Coronary artery (tissue), 2 donors: Measurements from ENCODE around the gene CCT8.
A peak's percentile ranks its signal among the peaks of the same experiment; 100 is the strongest.

ENCODE experiments used
- DNase-seq: peaks from one replicate; pipeline ENCODE4 v3.0.0-alpha.2; 2017; ENCODE audit warnings: low spot score
- H3K27ac ChIP-seq, 2 donors: fragments of 200-600 bp; sonication (generic); one replicate each; pipeline ENCODE4 v1.5.1; 2016 to 2019
- H3K4me3 ChIP-seq: fragments of 200-600 bp; sonication (generic); 2 replicates; pipeline ENCODE4 v1.5.1; 2016; ENCODE audit warnings: mild to moderate bottlenecking, moderate library complexity
- TF ChIP-seq, protein P1 (sequence below): fragments of 200-600 bp; sonication (generic); IDR thresholded peaks from one replicate; pipeline ENCODE4 v1.5.1; 2019; ENCODE audit warnings: antibody characterized with exemption

The CCT8 gene

DNA sequence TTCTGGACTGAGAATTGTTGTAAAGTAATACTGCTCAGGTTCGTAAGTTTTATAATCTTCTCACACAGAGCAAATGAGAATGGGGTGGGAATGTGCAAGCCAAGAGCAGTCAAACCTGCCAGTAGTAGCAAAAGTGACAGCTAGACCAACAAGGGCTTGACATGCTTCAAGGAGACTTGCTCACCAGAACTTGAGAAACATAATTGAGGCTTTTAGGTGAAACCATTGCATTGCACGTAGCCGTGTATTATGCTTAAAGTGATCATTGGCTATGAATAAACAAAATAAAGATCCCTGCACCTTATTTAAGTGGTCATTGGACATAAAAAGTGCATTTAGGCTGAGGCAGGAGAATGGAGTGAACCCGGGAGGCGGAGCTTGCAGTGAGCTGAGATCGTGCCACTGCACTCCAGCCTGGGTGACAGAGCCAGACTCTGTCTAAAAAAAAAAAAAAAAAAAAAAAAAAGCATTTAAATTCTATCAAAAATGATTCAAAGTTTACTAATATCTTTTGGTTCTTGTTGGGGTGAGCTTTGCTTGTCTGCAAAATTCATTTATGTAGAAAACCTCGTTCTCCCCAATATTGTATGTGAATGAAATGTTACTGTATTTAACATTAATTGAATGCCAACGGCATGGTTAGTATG is 11.8 kb upstream of the CCT8 start:
- TF ChIP-seq, protein P1, sequence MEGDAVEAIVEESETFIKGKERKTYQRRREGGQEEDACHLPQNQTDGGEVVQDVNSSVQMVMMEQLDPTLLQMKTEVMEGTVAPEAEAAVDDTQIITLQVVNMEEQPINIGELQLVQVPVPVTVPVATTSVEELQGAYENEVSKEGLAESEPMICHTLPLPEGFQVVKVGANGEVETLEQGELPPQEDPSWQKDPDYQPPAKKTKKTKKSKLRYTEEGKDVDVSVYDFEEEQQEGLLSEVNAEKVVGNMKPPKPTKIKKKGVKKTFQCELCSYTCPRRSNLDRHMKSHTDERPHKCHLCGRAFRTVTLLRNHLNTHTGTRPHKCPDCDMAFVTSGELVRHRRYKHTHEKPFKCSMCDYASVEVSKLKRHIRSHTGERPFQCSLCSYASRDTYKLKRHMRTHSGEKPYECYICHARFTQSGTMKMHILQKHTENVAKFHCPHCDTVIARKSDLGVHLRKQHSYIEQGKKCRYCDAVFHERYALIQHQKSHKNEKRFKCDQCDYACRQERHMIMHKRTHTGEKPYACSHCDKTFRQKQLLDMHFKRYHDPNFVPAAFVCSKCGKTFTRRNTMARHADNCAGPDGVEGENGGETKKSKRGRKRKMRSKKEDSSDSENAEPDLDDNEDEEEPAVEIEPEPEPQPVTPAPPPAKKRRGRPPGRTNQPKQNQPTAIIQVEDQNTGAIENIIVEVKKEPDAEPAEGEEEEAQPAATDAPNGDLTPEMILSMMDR, result no peak
- peak overlapping the region; percentile 69 to 74 for H3K27ac ChIP-seq
- DNase-seq, result no peak
- H3K4me3 ChIP-seq, result peak overlapping the region; percentile 12

DNA sequence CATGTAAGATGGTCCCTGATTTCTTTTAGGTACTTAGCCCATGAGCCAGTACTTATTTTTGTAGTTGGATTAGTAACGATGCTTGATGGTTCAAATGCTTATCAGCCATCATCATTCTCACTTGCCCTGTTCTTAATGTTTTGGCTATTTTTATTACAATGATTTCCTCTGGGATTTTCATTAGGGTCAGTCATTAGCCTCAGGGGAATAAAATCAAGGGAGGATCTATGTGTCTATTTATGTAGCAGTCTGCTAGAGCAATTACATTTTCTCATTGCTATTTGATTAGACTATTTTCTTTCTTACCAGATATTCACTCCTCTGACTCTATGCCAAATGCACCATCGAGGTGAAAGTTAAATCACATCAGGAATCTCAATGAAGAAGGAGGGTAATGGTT is 10.9 kb upstream of the CCT8 start:
- TF ChIP-seq, protein P1, result no peak
- no peak overlapping the region for H3K4me3 ChIP-seq
- H3K27ac ChIP-seq, result peak overlapping the region; percentile 64 to 69
- DNase-seq, result no peak

DNA sequence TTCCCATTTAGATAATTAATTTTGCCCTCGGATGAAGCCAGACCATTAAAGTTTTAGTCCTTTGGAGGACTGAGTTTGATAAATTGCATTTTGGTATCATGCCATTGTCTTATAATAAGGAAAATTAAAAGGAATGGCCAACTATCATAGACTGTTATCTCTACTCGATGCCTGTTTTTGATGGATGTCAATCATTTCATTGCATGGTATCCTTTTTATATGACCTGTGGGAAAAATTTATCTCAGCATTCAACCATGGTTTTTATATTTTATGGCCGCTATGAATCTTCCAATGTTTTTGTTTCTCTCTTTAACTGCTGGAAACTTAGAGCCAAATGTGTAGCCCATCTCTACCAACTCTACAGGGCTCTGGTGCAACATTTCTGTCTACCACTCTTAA is 9.9 kb upstream of the CCT8 start:
- DNase-seq, result no peak
- Histone ChIP-seq H3K27ac (no peak overlapping the region), H3K4me3 (no peak overlapping the region)
- TF ChIP-seq, protein P1, result no peak

DNA sequence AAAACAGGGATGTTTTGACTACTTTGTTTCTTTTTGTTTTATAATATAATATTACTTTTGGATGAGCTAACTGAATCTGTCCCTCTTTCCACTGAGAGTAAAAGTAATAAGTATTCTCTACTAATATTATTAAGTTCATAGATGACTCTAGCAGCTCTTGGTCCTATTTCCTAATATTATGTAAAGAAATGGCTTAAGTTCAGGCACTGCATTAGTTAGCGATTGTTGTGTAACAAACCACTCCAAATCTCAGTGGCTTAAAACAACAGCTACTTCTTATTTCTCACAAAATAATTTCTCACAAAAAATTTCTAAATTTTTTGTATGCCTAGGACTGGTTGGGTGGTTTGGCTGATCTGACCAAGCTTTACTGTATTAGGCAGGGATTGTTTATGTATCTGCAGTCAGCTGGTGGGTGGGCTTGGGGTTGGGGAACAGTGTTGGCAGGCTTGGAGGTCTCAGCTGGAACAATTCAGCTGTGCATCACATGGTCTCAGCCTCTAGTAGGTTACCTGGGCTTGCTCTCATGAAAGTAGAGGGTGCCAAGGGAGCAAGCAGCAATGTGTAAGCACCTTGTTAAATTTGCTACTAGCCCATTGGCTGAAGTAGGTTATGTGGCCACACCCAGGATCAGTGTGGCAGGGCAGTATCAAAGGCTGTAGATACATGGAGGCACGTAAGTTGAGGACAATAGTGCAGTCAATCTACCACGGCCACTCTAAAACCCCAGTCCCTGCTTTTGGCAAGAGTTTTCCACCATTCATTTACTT is 8.8 kb upstream of the CCT8 start:
- TF ChIP-seq, protein P1, result no peak
- Histone ChIP-seq H3K27ac (peak overlapping the region in 1 of 2 donors; percentile 9), H3K4me3 (no peak overlapping the region)
- DNase-seq, result no peak

DNA sequence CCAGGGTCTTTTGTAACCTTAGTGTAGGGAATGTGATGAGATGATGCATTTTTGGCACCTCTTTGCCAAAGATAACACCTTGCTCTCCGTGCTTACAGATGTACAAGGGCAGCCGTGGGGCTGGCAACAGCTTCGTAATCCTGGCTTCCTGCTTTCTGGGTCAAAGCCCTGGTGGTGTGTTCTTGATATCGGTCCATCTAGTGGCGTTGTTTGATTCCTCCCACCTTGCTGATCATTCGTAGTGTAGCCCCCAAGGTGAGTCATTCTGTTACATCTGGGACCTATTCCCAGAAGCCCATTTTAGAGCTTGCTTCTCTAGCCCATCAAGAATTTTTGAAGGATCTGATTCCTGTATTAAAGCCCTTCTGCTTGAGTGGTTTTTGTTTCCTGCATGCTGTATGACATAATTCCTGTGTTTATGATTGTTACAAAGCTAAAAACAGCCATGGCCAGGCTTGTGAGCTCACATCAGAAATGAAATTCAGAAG is 7.0 kb upstream of the CCT8 start:
- no peak overlapping the region for H3K4me3 ChIP-seq
- no peak for DNase-seq
- TF ChIP-seq, protein P1, result no peak
- peak overlapping the region; percentile 59 to 74 for H3K27ac ChIP-seq

DNA sequence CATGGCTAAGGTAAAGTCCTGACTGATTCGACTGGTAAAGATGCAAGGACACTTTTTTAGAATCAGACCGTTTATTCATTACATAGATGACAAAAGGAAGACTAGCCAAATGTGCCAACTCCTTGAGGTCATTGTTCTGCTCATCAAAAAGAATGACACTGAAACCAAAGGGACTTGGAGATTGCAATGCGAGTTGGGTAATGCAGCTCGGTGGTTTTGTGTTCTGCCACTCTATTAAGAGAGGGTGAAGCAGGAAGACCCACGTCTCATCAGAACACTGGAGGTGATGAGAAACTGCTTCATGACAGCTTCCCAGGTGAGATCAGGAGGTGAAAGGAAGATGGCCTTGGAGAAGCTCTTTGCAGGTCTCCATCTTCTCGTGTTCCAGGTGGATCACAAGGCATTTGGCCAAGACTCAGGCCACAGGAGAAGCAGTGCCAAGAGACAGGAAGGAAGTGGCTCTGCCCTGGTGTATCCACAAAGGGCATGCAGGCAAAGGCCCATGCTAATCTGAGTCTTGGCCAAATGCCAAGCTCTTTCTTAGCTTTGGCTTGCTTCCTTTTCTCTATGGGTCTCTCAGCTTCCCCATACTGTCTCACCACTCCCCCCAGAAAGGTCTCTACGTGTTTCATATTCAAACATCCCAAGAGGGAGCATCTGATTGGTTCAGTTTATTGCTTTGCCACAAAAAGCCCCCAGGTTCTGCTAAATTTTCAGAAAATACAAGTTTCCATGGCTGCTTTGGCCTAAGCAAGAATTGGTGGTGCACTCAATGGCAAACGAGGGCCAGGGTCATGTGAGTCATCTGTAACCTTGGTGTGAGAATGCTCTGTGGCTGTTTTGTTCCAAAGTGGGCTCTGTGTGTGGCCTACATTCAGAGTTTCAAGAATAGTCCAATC is 5.7 kb upstream of the CCT8 start:
- TF ChIP-seq, protein P1, result no peak
- Histone ChIP-seq H3K4me3 (no peak overlapping the region), H3K27ac (peak overlapping the region; percentile 59 to 74)
- DNase-seq, result no peak
